ENCODE measurements around the gene URM1.
"Not testable (repeated sequence)": the region's sequence is repeated elsewhere in the genome, so short reads cannot be mapped to it uniquely, and the experiment has no call there.

Gene URM1

GRCh38 chr9:128420060-128420650, 49.0 kb downstream of the URM1 start:
- TF ChIP-seq CTCF (IDR thresholded peaks at IDR 0.05; ENCODE audit: extremely low read depth, missing control alignments) = peak; percentile 88
- peak; percentile 96 for DNase-seq (ENCODE audit: low spot score)

DNA sequence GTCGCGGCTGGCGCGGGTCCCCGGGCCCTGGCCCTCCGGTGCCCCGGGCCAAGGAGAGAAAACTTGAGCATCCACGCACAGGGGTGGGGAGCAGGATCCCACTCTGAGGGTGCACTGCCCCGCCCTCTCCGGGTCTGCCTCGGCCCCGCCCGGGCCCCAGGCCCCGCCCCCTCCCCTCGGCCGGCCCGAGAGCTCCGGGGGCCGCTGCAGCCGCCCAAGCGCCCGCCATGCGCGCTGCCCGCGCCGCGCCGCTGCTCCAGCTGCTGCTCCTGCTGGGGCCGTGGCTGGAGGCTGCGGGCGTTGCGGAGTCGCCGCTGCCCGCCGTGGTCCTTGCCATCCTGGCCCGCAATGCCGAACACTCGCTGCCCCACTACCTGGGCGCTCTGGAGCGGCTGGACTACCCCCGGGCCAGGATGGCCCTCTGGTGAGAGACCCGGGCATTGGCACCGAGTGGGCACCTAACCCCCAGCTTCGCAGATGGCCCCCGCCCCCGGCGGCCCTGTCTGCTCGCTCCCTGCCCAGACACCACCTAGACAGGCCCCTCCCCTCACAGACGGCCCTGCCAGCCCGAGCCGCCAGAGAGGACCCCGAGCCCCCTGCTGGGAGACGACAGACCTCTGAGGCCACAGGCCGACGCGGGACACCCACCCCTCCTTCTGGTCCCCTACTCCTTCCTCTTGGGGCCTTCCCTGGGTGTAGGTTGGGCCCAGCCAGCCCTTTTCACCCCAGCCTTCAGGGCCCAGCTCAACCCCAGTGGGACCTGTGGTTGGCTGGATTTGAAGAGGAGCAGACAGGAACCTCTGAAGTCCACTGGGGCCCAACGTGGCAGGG, 49.7 kb downstream of the URM1 start, which contains the start of gene CERCAM:
CERCAM (plus strand) TSS at position 207 of the 831 bp plus-strand sequence; CDS start at position 228, 21 bp downstream.
- DNase-seq (ENCODE audit: low spot score) = peak; percentile 94
- no peak for TF ChIP-seq CTCF (IDR thresholded peaks at IDR 0.05; ENCODE audit: extremely low read depth, missing control alignments)

DNA sequence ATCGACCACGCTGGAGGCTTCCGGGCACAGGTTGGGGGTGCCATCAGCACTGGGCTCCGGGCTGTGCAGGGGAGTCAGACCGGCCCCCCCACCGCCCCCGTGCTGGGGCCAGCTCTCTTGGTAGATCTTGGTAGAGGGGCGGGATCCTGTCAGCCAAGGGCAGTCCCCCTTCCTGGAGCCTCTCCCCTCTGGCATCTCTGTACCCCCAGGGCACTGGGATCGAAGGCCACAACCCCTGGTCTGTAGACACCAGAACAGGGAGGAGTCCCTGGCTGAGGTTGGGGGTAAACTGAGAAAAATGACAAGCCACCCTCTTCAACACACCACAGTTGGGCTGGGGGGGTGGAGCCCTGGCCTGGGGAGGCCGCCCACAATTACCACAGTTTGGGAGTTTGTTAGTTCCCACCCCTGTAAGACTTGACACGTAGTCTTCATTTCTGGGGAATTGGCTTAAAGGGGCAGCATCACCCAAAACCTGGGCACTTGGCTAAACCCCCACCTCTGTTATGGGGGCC, 50.4 kb downstream of the URM1 start:
- TF ChIP-seq CTCF (IDR thresholded peaks at IDR 0.05; ENCODE audit: extremely low read depth, missing control alignments) = no peak

DNA sequence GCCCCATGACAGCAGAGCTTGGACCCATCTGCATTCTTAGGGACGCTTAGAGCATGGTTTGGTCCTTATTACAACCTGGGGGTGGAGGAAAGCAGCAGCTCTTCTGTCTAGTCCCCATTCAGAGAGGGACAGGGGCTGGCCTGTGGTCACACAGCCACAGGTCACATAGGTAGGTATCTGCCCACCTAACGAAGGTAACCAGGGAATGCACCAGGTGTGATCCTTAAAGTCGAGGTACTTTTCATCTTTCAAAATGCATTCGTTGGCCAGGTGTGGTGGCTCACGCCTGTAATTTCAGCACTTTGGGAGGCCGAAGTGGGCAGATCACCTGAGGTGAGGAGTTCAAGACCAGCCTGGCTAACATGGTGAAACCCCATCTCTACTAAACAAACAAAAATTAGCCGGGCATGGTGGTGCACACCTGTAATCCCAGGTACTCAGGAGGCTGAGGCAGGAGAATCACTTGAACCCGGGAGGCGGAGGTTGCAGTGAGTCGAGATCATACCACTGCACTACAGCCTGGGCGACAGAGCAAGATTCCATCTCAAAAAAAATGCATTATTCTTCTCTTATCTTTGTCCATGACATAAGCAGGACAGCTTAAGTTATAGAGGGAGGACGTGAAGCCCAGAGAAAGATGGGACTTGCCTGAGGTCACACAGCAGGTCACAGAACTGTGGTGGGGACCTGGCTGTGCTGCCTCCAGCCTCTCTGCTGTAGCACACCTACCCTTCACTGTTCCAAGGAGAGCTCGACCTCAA, 51.0 kb downstream of the URM1 start:
- DNase-seq (ENCODE audit: low spot score) = not testable (repeated sequence)

More for the DNA sequence above, 50.4 kb downstream of the URM1 start:
- no peak for DNase-seq (ENCODE audit: low spot score)

- no peak for DNase-seq (ENCODE audit: low spot score)
- no peak for TF ChIP-seq CTCF (IDR thresholded peaks at IDR 0.05; ENCODE audit: extremely low read depth, missing control alignments)
These were observed 51.6 kb downstream of the URM1 start for GRCh38 chr9:128422783-128423150.

DNA sequence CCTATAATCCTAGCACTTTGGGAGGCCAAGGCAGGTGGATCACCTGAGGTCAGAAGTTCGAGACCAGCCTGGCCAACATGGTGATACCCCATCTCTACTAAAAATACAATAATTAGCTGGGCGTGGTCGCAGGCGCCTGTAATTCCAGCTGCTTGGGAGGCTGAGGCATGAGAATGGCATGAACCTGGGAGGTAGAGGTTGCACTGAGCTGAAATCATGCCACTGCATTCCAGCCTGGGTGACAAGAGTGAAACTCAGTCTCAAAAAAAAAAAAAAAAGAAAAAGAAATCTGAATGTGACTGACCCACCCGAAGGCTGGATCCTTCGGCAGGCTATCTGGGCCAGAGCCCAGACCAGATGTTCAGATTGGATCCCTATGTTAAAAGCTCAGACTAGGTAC, 52.2 kb downstream of the URM1 start:
- DNase-seq (ENCODE audit: low spot score) = not testable (repeated sequence)

DNA sequence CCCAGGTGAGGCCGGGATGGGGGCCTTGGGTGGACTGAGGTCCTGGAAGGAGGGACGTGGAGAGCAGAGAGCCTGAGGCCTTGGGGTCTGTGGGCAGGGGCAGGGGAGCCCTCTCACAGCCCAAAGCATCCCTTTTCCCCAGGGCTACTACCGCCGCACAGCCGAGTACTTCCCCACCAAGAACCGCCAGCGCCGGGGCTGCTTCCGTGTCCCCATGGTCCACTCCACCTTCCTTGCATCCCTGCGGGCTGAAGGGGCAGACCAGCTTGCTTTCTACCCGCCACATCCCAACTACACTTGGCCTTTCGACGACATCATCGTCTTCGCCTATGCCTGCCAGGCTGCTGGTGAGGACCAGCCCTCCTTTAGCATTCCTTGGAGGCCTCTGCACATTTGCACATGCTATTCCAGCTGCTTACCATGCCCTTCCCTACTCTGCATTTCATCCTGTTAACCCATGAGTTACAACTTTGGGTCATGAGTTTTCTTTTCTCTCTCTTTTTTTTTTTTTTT, 53.1 kb downstream of the URM1 start:
- DNase-seq (ENCODE audit: low spot score) = no peak
- no peak for TF ChIP-seq CTCF (IDR thresholded peaks at IDR 0.05; ENCODE audit: extremely low read depth, missing control alignments)
